ENCODE results near the gene ATRNL1.

DNA sequence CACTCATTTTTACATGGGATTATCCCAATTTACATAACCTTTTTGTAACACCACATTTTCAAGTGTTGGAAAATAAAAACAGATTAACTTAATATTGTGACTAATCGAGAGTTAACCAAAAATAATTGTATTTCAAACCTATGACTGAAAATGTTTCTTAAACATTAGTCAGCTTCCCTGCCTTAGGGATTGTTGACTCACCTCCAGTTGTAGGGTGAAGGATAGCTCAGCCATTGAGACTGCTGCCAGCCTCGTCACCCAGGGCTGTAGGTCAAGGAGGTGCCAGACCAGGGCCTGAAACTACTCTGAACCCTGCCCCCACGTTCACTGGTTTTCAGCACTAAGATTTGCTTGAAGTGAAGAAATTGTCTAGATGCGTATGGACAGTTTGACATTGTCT is 828.6 kb downstream of the ATRNL1 start:
- TF ChIP-seq, protein P1, sequence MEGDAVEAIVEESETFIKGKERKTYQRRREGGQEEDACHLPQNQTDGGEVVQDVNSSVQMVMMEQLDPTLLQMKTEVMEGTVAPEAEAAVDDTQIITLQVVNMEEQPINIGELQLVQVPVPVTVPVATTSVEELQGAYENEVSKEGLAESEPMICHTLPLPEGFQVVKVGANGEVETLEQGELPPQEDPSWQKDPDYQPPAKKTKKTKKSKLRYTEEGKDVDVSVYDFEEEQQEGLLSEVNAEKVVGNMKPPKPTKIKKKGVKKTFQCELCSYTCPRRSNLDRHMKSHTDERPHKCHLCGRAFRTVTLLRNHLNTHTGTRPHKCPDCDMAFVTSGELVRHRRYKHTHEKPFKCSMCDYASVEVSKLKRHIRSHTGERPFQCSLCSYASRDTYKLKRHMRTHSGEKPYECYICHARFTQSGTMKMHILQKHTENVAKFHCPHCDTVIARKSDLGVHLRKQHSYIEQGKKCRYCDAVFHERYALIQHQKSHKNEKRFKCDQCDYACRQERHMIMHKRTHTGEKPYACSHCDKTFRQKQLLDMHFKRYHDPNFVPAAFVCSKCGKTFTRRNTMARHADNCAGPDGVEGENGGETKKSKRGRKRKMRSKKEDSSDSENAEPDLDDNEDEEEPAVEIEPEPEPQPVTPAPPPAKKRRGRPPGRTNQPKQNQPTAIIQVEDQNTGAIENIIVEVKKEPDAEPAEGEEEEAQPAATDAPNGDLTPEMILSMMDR (IDR thresholded peaks at IDR 0.05) = no peak
- TF ChIP-seq POLR2A (IDR thresholded peaks at IDR 0.05) = no peak
